Mesothelial cell of epicardium (in vitro differentiated cells): ENCODE results near the gene PCDHA12. TPM values are rescaled to one million over a fixed set of nuclear protein-coding genes. Genes with fewer than 3 reads are reported as not detected.

Experiments used
- DNase-seq, 2 experiments: peaks; one replicate each; pipeline ENCODE4 v3.0.0; 2021; ENCODE audit warnings: low spot score in 2 of 2; ENCODE audit not compliant: unreplicated experiment in 2 of 2
- H3K27ac Mint-ChIP-seq: 2 replicates; pipeline ENCODE4 v1.8.0; 2021; ENCODE audit warnings: mixed read lengths
- H3K27me3 Mint-ChIP-seq: 2 replicates; pipeline ENCODE4 v1.8.0; 2021; ENCODE audit warnings: low read depth, mixed read lengths
- H3K36me3 Mint-ChIP-seq: 2 replicates; pipeline ENCODE4 v1.8.0; 2021; ENCODE audit warnings: mixed read lengths
- H3K4me1 Mint-ChIP-seq: 2 replicates; pipeline ENCODE4 v1.8.0; 2021; ENCODE audit warnings: mixed read lengths
- H3K4me3 Mint-ChIP-seq: 2 replicates; pipeline ENCODE4 v1.8.0; 2021; ENCODE audit warnings: mild to moderate bottlenecking, moderate library complexity, mixed read lengths
- H3K9me3 Mint-ChIP-seq: 2 replicates; pipeline ENCODE4 v1.8.0; 2021; ENCODE audit warnings: mixed read lengths
- total RNA-seq: library from RNA; stranded (reverse); gene quantifications from 3 replicates; pipeline ENCODE4 v1.2.1, GENCODE V29; 2021
- TF ChIP-seq, protein P1 (sequence below): fragments of 200-600 bp; sonication (generic); IDR thresholded peaks from one replicate; pipeline ENCODE4 v1.5.0; 2021; ENCODE audit warnings: antibody characterized with exemption; ENCODE audit not compliant: unreplicated experiment

Gene PCDHA12
- total RNA-seq, 1 donor from 2014 or later: 22.5 TPM

- H3K27ac Mint-ChIP-seq: no peak overlapping the region
Observed at GRCh38 chr5:140923601-140924000, 48.5 kb downstream of the PCDHA12 start.

DNA sequence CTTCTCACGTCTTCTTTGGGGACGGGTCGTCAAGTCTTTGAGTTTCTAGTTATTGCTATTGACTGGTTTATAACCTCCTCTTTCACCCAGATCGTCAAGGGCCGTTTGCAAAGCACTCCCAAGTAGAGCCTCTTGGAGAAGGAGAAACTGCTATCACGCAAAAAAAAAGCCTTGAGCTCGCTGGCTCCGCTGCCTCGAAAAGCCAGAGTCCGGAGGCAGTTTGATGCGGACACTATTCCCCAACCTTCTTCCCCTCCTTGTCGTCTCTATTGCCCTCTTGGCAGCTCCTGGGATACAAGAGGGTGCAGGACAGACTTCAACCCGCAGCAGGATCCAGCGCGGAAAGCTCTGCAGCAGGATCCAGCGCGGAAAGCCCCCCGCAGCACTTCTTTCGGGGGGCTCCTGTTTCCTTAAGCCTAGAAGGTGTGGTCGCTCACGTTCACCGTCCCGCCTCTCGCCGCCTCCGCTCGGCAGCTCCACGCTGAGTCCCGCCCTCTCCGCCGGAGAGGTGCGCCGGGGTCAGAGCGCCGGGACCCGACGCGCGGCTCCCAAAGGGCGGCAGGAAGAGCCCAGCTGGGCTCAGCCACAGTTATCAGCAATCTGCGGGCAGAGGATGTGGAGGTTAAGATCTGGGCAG is 50.8 kb downstream of the PCDHA12 start, which contains the start of gene PCDHAC1:
Gene PCDHAC1 (plus strand): TSS at position 494 of the 637 bp plus-strand sequence. CDS start 594 bp downstream, outside the sequence.
- DNase-seq: peak in 1 of 2 experiments; percentile 50
- TF ChIP-seq, protein P1, sequence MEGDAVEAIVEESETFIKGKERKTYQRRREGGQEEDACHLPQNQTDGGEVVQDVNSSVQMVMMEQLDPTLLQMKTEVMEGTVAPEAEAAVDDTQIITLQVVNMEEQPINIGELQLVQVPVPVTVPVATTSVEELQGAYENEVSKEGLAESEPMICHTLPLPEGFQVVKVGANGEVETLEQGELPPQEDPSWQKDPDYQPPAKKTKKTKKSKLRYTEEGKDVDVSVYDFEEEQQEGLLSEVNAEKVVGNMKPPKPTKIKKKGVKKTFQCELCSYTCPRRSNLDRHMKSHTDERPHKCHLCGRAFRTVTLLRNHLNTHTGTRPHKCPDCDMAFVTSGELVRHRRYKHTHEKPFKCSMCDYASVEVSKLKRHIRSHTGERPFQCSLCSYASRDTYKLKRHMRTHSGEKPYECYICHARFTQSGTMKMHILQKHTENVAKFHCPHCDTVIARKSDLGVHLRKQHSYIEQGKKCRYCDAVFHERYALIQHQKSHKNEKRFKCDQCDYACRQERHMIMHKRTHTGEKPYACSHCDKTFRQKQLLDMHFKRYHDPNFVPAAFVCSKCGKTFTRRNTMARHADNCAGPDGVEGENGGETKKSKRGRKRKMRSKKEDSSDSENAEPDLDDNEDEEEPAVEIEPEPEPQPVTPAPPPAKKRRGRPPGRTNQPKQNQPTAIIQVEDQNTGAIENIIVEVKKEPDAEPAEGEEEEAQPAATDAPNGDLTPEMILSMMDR: no peak
- H3K4me1 Mint-ChIP-seq: peaks cover 12% of the 10 kb centered on the region
- H3K27ac Mint-ChIP-seq: peak within 1 kb of the TSS; percentile 75
- no peaks in the 10 kb centered on the region for H3K9me3 Mint-ChIP-seq
- peaks cover 6% of the 10 kb centered on the region for H3K27me3 Mint-ChIP-seq
- no peaks in the 10 kb centered on the region for H3K36me3 Mint-ChIP-seq
- H3K4me3 Mint-ChIP-seq: peak within 1 kb of the TSS; percentile 85

More at GRCh38 chr5:140923601-140924000, 48.5 kb downstream of the PCDHA12 start:
- H3K36me3 Mint-ChIP-seq: peaks cover 4% of the 10 kb centered on the region
- TF ChIP-seq, protein P1: no peak
- DNase-seq: no peak
- H3K4me3 Mint-ChIP-seq: no peak overlapping the region
- H3K9me3 Mint-ChIP-seq: no peaks in the 10 kb centered on the region
- peaks cover 4% of the 10 kb centered on the region for H3K27me3 Mint-ChIP-seq
- peaks cover 12% of the 10 kb centered on the region for H3K4me1 Mint-ChIP-seq

GRCh38 chr5:140926443-140927227 is 51.5 kb downstream of the PCDHA12 start:
- Mint-ChIP-seq H3K36me3 (no peaks in the 10 kb centered on the region), H3K9me3 (no peaks in the 10 kb centered on the region), H3K4me1 (peaks cover 12% of the 10 kb centered on the region), H3K27me3 (peaks cover 6% of the 10 kb centered on the region), H3K4me3 (peak overlapping the region; percentile 85), H3K27ac (peak overlapping the region; percentile 75)
- peak; percentile 87 to 96 for DNase-seq
- TF ChIP-seq, protein P1: peak; percentile 88

DNA sequence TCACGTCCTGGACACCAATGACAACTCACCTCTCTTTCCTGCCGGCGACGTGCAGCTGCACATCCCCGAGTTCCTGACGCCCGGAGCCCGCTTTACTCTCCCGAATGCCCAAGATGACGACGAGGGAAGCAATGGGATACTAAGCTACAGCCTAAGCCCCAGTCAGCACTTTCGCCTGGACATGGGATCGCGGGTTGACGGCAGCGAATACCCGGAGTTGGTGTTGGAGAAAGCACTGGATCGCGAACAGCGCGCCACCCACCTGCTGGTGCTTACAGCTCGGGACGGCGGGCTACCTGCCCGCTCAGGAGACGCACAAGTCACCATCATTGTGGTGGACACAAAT is 52.1 kb downstream of the PCDHA12 start:
- peaks cover 12% of the 10 kb centered on the region for H3K4me1 Mint-ChIP-seq
- no peak for DNase-seq
- peak overlapping the region; percentile 85 for H3K4me3 Mint-ChIP-seq

More for the DNA sequence above, 52.1 kb downstream of the PCDHA12 start:
- no peaks in the 10 kb centered on the region for H3K9me3 Mint-ChIP-seq
- peaks cover 6% of the 10 kb centered on the region for H3K27me3 Mint-ChIP-seq
- H3K36me3 Mint-ChIP-seq: no peaks in the 10 kb centered on the region
- H3K27ac Mint-ChIP-seq: peak overlapping the region; percentile 75
- TF ChIP-seq, protein P1: no peak

Other genes with a start within 250 kb of the PCDHA12 start
- gene CD14, start 242.1 kb upstream of the PCDHA12 start, total RNA-seq: 0.34 to 0.63 TPM (median 0.35 TPM) in 3 replicates
- gene TMCO6, start 235.9 kb upstream of the PCDHA12 start, total RNA-seq: 20.6 to 21.2 TPM (median 21.0 TPM) in 3 replicates
- 41.2 to 46.9 TPM (median 45.5 TPM) in 3 replicates for gene NDUFA2, start 227.7 kb upstream of the PCDHA12 start, total RNA-seq
- gene IK, start 227.5 kb upstream of the PCDHA12 start, total RNA-seq: 85.0 to 85.8 TPM (median 85.8 TPM) in 3 replicates
- 24.9 to 26.8 TPM (median 26.0 TPM) in 3 replicates for gene WDR55, start 210.4 kb upstream of the PCDHA12 start, total RNA-seq
- 3.3 to 3.9 TPM (median 3.5 TPM) in 3 replicates for gene DND1, start 201.7 kb upstream of the PCDHA12 start, total RNA-seq
- gene HARS1, start 183.9 kb upstream of the PCDHA12 start, total RNA-seq: 73.7 to 77.2 TPM (median 76.9 TPM) in 3 replicates
- gene HARS2, start 183.9 kb upstream of the PCDHA12 start, total RNA-seq: 32.4 to 35.6 TPM (median 33.5 TPM) in 3 replicates
- gene ZMAT2, start 174.9 kb upstream of the PCDHA12 start, total RNA-seq: 49.8 to 52.2 TPM (median 50.7 TPM) in 3 replicates
- not detected in 3 replicates for gene PCDHA1, start 89.2 kb upstream of the PCDHA12 start, total RNA-seq
- 0.44 to 0.88 TPM (median 0.87 TPM) in 3 replicates for gene PCDHA2, start 80.5 kb upstream of the PCDHA12 start, total RNA-seq
- gene PCDHA3, start 74.3 kb upstream of the PCDHA12 start, total RNA-seq: 0.31 to 0.40 TPM (median 0.32 TPM) in 3 replicates
- 18.8 to 20.9 TPM (median 19.8 TPM) in 3 replicates for gene PCDHA4, start 68.2 kb upstream of the PCDHA12 start, total RNA-seq
- gene PCDHA5, start 53.7 kb upstream of the PCDHA12 start, total RNA-seq: 3.6 to 3.7 TPM (median 3.6 TPM) in 3 replicates
- 14.5 to 15.7 TPM (median 15.2 TPM) in 3 replicates for gene PCDHA6, start 47.3 kb upstream of the PCDHA12 start, total RNA-seq
- gene PCDHA7, start 41.0 kb upstream of the PCDHA12 start, total RNA-seq: 4.2 to 5.5 TPM (median 4.5 TPM) in 3 replicates
- 4.5 to 5.4 TPM (median 4.7 TPM) in 3 replicates for gene PCDHA8, start 34.1 kb upstream of the PCDHA12 start, total RNA-seq
- gene PCDHA9, start 26.9 kb upstream of the PCDHA12 start, total RNA-seq: 3.1 to 4.0 TPM (median 3.4 TPM) in 3 replicates
- gene PCDHA10, start 19.4 kb upstream of the PCDHA12 start, total RNA-seq: 18.6 to 20.1 TPM (median 19.8 TPM) in 3 replicates
- gene PCDHA11, start 6.4 kb upstream of the PCDHA12 start, total RNA-seq: 11.7 to 12.8 TPM (median 11.8 TPM) in 3 replicates
- gene PCDHA13, start 6.8 kb downstream of the PCDHA12 start, total RNA-seq: 5.4 to 6.1 TPM (median 5.8 TPM) in 3 replicates
- 9.2 to 10.1 TPM (median 9.7 TPM) in 3 replicates for gene PCDHAC1, start 51.0 kb downstream of the PCDHA12 start, total RNA-seq
- gene PCDHAC2, start 91.2 kb downstream of the PCDHA12 start, total RNA-seq: 12.1 to 12.7 TPM (median 12.4 TPM) in 3 replicates
- gene PCDHB1, start 176.1 kb downstream of the PCDHA12 start, total RNA-seq: 0.16 to 0.18 TPM (median 0.16 TPM) in 3 replicates
- gene PCDHB2, start 219.3 kb downstream of the PCDHA12 start, total RNA-seq: 116 to 127 TPM (median 118 TPM) in 3 replicates
- 19.2 to 21.6 TPM (median 19.8 TPM) in 3 replicates for gene PCDHB3, start 225.2 kb downstream of the PCDHA12 start, total RNA-seq
- 7.9 to 8.6 TPM (median 8.0 TPM) in 3 replicates for gene PCDHB4, start 246.5 kb downstream of the PCDHA12 start, total RNA-seq